GM18951 (cell line): ENCODE results near the gene RANBP17.

Experiments used
- POLR2A ChIP-seq: IDR thresholded peaks from 4 replicates; pipeline ENCODE4 v1.6.1; 2011; ENCODE audit warnings: mild to moderate bottlenecking; ENCODE audit not compliant: insufficient read length, insufficient read depth; ENCODE audit errors: extremely low read depth
- in situ Hi-C: fragments of 300-500 bp; cut with MboI; formaldehyde crosslinking; loops from one replicate; pipeline ENCODE4 v1.12.0; 2022; ENCODE audit warnings: low sequenced_read_pairs, mixed read lengths, inconsistent platforms; ENCODE audit not compliant: unreplicated experiment

The RANBP17 gene

DNA sequence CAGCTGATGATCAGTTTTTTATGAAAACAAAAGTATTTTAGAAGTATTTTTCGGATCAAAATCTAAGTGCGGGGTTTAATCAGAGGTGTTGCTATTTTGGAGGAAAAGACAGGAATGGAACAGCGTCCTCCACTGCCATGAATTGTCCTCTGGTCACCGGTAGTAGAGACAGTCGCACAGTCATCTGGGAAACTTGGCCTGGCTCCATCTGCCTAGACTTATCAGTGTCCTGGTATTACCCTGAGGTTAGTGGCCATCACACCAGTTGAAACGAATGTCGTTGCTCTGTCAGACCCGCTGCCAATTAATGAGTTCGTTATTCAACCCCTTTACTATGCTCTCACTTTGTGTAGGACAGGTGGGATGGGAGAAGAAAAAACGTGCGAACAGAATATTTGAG is 455.4 kb downstream of the RANBP17 start:
- in situ Hi-C loops, result no loop called here
- TF ChIP-seq POLR2A, result no peak

DNA sequence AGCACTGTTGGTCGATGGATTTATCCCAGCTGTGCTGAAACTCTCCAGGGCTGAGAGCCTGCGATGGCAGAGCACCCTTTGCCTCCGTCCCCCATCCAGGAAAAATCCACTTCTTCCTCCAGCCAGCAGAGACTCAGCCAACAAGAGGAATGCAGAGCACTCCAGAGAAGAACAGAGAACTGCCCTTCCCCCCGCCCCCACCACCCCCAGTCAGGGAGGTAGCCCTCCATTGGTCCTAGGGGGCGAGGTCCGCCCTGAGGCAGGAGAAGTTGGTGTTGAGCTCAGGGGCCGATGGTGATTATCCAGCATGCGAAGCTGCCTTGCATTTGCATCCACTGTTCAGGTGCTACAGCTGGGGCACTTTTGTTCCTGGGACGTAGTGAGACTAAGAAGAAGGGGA is 456.2 kb downstream of the RANBP17 start:
- no peak for TF ChIP-seq POLR2A
- in situ Hi-C loops, result no loop called here

DNA sequence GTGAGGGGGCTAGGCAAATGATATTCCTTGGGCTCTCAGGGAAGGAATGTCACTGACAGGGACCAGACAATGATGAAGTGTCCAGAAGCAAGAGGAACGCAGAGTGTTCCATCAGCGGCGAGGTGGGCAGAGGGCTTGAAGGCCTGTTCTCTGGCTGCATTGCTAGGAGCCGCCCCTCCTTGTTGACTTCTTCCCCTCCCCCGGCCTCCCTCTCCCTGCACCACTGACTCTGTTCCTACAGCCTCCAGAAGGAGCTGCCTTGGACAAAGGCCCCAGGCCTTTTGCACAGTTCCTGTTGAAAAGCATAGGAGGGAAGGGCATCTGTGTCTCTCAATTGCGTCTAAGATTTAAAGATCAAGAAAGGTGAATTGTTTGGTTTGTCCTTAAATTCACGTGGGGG is 459.6 kb downstream of the RANBP17 start:
- in situ Hi-C loops, result no loop called here
- no peak for TF ChIP-seq POLR2A

DNA sequence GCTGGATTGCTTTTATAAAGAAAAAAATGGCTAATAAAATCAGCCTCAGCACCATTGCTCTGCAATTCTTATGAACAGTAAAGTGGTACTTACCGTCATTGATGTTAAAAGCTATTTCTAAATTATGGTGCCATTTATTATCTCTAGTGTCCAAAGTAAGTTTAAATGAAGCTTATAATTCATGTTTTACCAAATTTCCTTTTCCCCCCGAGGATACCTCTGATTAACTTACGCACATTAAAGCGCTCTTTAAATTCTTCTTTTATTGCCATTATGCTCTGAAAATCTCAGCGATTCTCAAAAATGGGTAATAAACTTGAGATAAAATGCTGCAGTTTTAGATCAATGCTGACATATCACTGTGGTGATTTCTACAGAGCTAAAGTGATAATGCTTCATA is 460.7 kb downstream of the RANBP17 start:
- no peak for TF ChIP-seq POLR2A
- in situ Hi-C loops, result no loop called here

DNA sequence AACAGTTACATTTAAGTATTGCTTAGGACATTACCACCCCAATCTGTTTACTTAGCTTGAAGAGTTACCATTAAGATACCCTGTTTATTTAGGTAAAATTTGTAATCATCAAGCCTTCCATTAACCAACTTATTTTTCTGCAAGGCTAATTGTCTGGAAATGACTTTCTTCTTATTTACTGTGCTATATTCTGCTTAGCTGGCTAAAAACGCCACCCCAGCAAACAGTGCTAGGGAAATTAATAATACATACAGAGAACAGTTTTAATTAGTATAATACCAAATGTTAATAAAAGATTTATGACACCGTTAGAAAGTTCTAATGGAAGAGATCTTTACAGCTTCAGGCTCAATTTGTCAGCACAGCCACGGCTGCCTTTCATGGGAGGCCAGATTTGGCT is 461.2 kb downstream of the RANBP17 start:
- TF ChIP-seq POLR2A, result no peak
- in situ Hi-C loops, result no loop called here

DNA sequence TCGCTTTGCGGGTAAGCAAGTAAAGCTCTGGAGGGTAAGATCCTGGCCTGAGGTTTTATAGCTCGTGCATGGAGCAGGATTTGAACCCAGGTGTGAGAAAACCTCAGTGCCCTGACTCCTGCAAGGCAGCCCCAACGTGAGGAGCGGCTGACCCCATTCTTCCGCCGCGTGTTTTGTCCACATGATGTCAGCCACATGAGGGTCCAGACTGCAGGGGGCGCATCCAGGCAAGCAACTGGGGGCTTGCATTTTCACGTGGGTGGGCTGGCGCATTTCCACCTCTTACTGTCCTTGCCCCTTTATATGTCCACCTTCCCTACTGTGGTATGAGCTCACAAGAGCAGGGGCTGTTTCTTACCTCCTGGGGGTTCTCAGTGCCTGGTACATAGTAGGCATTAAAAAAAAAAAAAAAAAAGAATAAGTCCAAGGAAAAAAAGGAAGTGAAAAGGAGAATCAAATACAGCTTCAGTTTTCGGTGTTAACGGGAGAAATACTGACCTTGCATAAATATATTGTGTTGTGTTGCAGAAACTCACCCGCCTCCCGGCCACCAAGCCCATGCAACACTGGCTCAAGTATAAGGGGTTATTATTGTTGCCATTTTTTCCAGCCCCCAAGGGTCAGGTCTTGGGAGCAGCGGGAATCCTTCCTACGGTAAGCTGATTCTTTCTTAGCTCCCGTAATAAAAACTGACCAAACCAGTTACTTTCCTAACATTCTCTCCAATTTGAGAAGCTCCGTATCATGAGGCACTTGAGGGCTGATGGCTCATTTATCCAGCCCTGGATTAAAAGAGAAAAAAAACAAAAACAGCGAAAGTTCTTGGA is 462.2 kb downstream of the RANBP17 start:
- in situ Hi-C loops, result no loop called here
- TF ChIP-seq POLR2A, result no peak

DNA sequence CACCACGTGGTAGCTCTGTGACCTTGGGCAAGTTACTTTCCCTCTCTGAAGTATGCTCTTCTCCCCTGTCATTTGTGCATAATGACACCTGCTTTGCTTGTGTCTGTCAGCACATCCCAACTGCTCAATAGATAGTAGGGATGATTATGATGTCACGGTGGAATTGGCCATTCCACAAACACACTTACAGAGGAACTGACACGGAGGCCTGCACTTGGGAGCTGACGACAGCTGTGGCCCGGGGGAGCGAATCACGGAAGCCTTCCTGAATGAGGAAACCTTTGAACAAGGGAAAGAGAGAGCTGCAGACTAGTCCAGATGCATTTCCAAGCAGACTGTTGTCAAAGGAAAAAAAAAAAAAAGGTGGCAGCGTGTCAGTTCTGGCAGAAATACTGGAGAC is 468.2 kb downstream of the RANBP17 start:
- in situ Hi-C loops, result no loop called here
- no peak for TF ChIP-seq POLR2A

DNA sequence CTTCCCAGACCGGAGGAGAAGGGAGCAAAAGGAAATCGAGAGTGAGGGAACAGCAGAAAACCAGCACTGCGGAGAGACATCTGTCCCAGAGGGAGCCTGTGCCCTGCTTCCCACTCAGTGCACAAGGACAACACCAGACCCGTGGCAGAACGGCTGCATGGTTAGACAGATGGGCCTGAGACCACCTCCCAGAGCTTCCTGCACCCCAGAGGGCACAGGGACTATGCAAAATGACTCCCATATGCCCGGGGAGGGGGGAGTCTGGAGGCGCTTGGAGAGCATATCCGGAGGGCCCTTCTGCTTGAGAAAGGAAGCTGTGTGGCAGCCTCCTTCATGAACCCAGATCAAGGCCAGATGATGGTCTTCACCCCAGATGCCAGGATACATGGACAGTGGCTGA is 473.8 kb downstream of the RANBP17 start:
- in situ Hi-C loops, result no loop called here
- TF ChIP-seq POLR2A, result no peak

DNA sequence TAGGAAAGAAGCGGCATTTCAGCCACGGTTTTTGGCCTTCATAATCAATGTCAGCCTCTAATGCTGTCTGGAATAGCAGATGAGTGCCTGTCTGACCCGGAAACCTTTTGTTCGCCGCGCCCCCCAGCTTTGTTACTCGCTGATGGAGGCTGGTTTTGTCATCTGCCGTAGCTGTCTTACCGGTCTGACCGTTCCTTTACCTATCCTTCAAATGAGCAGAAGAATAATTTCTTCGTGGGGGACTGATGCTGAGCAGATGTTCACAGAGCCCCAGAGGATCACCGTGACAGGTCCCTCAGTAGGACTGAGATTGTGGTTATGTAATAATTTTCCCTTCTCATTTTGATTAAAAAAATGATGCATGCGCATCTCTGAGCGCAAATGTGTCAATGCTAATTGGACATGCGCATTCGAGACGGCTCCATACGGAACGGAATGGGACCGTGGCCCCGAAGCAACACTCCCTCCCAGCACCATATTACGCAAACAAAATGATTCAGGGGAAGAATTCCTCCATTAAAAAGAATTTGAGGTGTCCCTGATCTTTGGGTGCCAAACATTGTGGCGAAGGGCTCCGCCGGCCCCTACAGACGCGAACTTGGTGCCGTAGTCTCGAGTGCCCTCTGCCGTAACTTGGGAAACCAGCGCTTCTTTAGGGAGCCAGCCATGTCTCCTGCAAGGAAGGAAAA is 474.8 kb downstream of the RANBP17 start:
- TF ChIP-seq POLR2A, result no peak
- in situ Hi-C loops, result no loop called here

DNA sequence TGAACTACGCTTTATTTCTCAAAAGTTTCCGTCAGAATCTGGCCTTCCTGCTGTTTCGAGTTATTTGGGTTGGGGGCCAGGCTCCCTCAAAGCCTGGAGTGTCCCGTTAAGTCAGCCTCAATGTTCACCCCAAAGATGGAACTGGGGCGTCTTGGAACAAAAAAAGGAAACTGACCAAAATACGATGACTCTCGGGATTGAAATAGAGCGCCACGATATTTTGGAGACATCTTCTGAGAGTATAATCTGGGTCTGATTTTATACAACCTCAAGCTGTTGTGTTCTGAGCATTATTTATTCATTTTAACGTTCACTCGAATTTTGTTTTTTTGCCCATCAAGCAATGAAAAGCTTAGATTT is 475.4 kb downstream of the RANBP17 start:
- in situ Hi-C loops, result no loop called here
- TF ChIP-seq POLR2A, result no peak

DNA sequence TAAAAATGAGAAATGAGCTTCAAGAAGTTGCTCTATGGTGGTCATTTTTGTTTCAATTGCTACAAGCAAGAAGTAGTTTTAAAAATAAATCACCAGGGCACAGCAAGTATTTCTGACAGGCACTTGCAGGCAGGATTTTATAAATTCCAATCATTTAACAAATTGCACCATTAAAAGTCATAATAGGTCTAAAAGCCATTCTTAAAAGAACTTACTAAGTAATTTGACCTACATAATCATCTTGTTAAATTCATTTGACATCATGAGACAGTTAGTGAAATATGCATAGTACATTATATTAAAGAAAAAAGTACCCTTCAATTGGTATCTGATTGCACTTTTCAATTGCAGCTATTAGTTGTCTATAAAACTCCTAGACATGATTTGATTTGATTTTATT is 478.2 kb downstream of the RANBP17 start:
- in situ Hi-C loops, result no loop called here
- no peak for TF ChIP-seq POLR2A

DNA sequence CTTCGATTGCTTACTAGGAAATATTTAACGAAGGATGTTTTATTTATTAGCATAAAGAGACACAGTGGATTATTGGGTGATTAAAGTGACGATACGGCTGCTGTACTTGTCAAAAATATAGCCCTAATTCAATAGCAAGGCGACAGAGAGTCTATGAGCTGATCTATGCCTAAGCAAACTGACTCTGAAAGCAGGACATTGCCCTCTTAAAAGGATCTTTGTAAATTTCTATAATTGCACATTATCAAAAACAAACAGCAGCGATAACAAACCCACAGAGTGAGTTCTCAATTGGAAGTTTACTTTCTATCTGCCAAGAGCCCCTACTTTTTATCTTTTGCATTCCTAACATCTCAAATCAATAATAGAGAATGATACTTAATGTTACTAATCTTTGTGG is 478.7 kb downstream of the RANBP17 start:
- in situ Hi-C loops, result no loop called here
- no peak for TF ChIP-seq POLR2A

DNA sequence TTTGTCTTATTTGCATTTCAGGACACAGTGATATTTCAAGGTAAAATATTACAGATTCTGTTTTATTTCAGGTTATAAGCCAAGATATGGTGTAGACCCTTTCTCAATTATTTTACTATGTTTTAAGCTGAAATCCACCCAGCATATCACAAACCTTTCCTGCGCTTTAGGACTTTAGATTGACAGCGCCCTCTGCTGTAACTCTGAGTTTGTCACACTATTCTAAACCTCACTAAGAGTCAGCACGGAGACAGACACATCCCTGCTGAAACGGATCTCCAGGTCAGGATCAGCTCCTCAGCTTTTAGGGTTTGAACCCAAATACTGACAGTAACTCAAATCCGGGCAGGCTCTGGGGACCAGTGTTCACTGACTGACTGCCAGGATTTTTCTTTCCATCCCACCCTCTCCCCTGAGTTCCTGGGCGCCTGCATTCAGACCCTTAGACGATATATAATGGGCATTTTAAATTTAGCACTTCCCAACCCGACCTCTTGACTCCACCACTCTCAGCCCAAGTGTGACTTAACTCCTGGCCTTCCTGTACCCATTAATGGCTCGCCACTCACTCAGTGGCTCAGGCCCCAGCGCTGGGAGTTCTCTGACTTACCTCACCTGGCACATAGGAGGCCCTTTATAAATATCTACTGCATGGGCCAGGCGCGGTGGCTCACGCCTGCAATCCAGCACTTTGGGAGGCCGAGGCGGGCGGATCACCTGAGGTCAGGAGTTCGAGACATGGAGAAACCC is 480.7 kb downstream of the RANBP17 start:
- TF ChIP-seq POLR2A, result no peak

More for the DNA sequence above, 480.7 kb downstream of the RANBP17 start:
- in situ Hi-C loops, result no loop called here
